Epithelial cell of proximal tubule (primary cell): ENCODE measurements around the gene ODF4. TPM values are rescaled to one million over a fixed set of nuclear protein-coding genes. Genes with fewer than 3 reads are reported as not detected.
"Not testable (repeated sequence)": the region's sequence is repeated elsewhere in the genome, so short reads cannot be mapped to it uniquely, and the experiment has no call there.

ENCODE experiments used
- DNase-seq: peaks from one replicate; pipeline ENCODE4 v3.0.0-alpha.2; 2011; ENCODE audit warnings: low read depth
- H3K4me3 ChIP-seq: 2 replicates; pipeline ENCODE4 v1.5.1; 2011; ENCODE audit warnings: low read depth, mild to moderate bottlenecking, low read length
- total RNA-seq: library from RNA; depleted of rRNA; stranded (reverse); fragments of >200 nt; gene quantifications from 2 replicates; pipeline ENCODE4 v1.2.3, GENCODE V29; 2015
- TF ChIP-seq, protein P1 (sequence below): conservative IDR thresholded peaks from 2 replicates; pipeline ENCODE4 v1.5.1; 2012; ENCODE audit warnings: low read depth, mild to moderate bottlenecking, low read length

ODF4 gene
- total RNA-seq, 1 donor from 2014 or later: not detected

DNA sequence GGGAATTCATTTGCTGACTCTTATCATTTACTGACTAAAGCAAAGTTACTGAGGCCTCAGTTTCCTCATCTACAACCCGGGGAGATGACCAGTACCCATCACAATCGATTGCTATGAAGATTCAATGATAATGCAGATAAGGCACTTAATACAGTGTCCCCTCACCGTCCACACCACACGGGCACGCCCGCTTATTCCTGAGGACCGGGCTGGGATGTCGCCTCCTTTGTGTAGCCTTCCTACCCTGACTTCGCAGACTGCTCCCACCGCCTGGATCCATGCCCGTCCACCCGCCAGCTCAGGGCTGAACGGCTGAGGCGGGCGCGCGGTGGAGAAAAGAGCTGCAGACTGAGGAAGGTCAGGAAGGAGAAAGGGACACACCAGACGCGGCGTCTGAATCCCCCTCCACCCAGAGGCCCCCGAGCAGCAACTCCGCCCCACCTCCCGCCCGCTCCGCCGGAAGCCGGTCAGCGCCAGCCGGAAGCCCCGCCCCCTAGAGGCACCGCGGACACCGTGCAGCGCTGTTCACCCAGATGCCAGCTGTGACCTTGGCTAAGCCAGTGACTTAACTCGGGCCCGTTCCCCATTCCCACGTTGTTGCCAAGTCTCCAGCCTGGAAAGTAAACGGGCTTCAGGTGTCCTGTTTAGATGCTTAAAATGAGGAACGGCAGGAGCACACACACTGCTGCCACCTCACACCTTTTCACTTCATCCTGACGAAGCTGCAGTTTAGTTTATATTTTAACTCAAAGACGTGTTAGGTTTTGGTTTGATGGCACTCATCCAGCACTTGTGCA lies 36.8 kb downstream of the ODF4 start, which contains the start of gene KRABD2:
TSS of gene KRABD2 (minus strand) at position 434 of the 797 bp plus-strand sequence.
- peak within 1 kb of the TSS; percentile 73 for H3K4me3 ChIP-seq
- TF ChIP-seq, protein P1, sequence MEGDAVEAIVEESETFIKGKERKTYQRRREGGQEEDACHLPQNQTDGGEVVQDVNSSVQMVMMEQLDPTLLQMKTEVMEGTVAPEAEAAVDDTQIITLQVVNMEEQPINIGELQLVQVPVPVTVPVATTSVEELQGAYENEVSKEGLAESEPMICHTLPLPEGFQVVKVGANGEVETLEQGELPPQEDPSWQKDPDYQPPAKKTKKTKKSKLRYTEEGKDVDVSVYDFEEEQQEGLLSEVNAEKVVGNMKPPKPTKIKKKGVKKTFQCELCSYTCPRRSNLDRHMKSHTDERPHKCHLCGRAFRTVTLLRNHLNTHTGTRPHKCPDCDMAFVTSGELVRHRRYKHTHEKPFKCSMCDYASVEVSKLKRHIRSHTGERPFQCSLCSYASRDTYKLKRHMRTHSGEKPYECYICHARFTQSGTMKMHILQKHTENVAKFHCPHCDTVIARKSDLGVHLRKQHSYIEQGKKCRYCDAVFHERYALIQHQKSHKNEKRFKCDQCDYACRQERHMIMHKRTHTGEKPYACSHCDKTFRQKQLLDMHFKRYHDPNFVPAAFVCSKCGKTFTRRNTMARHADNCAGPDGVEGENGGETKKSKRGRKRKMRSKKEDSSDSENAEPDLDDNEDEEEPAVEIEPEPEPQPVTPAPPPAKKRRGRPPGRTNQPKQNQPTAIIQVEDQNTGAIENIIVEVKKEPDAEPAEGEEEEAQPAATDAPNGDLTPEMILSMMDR: peak; percentile 57
- no peak for DNase-seq

DNA sequence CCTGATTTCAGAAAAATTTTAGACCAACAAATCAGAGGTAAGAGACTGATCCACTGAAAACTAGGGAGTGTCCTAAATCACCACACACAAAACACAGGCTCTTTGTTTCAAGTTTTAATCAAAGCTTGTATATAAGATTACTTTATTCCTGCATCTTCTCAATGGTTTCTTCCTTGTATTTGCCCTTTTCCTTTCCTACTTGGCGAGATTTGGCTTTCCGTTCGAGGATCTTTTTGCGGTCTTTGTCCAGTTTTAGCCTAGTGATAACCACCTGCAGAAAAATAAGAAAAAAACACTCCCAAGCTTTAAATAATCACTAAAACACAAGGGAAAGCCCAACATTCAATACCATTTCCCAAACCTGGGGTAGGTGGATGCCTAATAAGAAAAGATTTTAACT lies 37.8 kb downstream of the ODF4 start:
- H3K4me3 ChIP-seq: no peak overlapping the region
- TF ChIP-seq, protein P1: no peak
- DNase-seq: no peak

DNA sequence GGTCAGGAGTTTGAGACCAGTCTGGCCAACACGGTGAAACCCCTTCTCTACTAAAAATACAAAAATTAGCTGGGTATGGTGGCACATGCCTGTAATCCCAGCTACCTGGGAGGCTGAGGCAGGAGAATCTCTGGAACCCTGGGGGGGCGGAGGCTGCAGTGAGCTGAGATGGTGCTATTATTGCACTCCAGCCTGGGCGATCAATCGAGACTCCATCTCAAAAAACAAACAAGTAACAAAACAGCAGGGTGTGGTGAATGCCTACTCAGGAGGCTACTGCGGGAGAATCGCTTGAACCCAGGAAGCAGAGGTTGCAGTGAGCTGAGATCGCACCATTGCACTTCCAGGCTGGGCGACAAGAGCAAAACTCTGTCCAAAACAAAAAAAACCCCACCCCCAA lies 38.5 kb downstream of the ODF4 start:
- not testable (repeated sequence) for DNase-seq, H3K4me3 ChIP-seq

GRCh38 chr17:8380049-8380448 lies 40.4 kb downstream of the ODF4 start:
- H3K4me3 ChIP-seq: peak overlapping the region; percentile 19
- TF ChIP-seq, protein P1: no peak

DNA sequence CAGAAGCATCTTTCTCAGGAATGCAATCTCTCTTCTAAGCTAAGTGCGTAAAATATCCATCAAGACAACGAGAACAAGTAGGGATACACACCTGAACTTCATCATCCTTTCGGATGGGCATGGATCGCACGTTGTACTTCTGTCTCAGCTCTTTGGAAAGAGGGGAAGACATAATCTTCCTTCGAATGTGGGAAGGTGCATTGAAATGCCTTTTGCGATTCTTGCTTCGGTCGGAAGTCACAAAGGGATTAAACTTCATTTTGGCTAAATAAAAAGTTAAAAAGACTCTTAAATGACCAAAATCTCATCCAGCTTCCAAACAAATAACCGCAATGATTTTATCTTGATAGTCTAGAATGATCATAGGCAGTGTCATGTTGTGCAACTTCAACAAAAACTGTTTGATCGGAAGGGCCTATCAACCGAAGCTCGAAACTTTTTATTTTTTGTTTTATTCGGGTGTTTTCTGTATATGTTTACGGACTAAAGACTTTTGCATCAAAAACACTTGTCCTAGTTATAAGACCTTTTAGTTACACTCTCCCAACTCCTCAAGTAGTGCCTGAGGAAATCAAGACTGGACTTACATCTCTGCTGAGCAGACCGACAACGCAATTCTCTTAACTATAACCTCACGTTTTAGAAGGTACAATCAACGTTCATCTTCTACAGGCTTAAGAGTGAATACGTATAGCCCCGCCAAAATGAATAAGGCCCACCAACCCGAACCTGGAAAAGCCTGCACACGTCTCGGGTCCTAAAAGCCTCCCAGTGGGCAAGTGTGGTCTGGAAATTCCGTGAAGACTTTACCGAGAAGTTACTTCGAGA lies 42.6 kb downstream of the ODF4 start:
- peak overlapping the region; percentile 72 for H3K4me3 ChIP-seq
- TF ChIP-seq, protein P1: no peak
- no peak for DNase-seq

More at GRCh38 chr17:8380049-8380448, 40.4 kb downstream of the ODF4 start:
- DNase-seq: no peak

GRCh38 chr17:8382880-8383142 lies 43.2 kb downstream of the ODF4 start:
- DNase-seq: no peak
- peak overlapping the region; percentile 72 for H3K4me3 ChIP-seq
- TF ChIP-seq, protein P1: no peak

DNA sequence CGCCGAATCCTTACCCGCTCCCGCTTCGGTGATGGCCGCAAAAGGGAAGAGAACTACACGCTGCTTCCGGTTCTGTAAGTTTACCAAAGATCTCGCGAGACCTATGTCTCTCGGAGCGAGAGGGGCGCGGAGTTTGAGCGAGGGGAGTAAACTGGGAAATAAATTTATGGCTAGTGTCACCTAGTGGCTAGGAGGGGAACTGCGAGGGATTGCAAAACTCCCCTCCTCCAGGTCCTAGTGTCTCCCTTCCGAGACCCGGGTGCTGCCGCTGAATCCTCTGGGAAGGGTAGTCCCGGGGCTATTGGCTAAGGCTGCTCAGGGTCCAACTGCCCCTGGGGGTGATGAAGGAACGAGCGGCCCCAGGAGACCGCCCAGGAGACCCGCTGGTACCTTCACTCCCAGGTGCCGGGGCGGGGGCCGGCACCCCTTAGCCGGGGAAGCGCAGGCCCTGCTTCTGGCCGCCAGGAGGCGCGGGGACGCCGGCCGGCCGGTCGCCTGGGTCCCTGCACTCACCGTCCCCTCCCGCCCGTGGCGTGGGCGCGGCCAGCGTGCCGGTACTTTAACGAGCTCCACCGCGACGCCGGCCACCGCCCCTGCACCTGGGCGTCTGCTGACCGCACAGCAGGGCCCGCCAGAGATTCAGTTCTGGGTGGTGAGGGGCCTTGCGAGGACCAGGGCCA lies 43.6 kb downstream of the ODF4 start, which contains the start of gene RPL26:
TSS of gene RPL26 (minus strand) at position 51 of the 680 bp plus-strand sequence. CDS start 883 bp downstream, outside the sequence.
- H3K4me3 ChIP-seq: peak within 1 kb of the TSS; percentile 72
- peak; percentile 92 for DNase-seq
- TF ChIP-seq, protein P1: peak; percentile 75
